NCI-H446 treated with DMSO at 0.1 percent for 48 hours (cell line): Measurements from ENCODE around the gene HOOK2.
A peak's percentile ranks its signal among the peaks of the same experiment; 100 is the strongest.
"Not testable (repeated sequence)": the region's sequence is repeated elsewhere in the genome, so short reads cannot be mapped to it uniquely, and the experiment has no call there.

Source experiments
- DNase-seq: peaks from one replicate; lab custom pipeline; 2025; lab: John Stamatoyannopoulos, UW

The HOOK2 gene

GRCh38 chr19:12752056-12752781 is 23.1 kb downstream of the HOOK2 start:
- no peak for DNase-seq

- DNase-seq = no peak
Measured at GRCh38 chr19:12751635-12752034, 23.7 kb downstream of the HOOK2 start, which contains the start of gene BEST2. TSS of gene BEST2 (plus strand) at chr19:12751791. CDS start at chr19:12752593, 802 bp downstream.

- no peak for DNase-seq
Measured at GRCh38 chr19:12750851-12751250, 24.5 kb downstream of the HOOK2 start.

- DNase-seq = peak; percentile 36
Measured at GRCh38 chr19:12749938-12750521, 25.3 kb downstream of the HOOK2 start.

- DNase-seq = no peak
Measured at GRCh38 chr19:12748489-12748888, 26.9 kb downstream of the HOOK2 start.

- no peak for DNase-seq
Measured at GRCh38 chr19:12745166-12745897, 30.0 kb downstream of the HOOK2 start.

- no peak for DNase-seq
Measured at GRCh38 chr19:12737835-12738351, 37.5 kb downstream of the HOOK2 start.

- peak; percentile 100 for DNase-seq
Measured at GRCh38 chr19:12736995-12737834, 38.1 kb downstream of the HOOK2 start, which contains the start of gene GET3. TSS of gene GET3 (plus strand) at chr19:12737497. CDS start at chr19:12737506, 9 bp downstream.

- no peak for DNase-seq
Measured at GRCh38 chr19:12733369-12734214, 41.8 kb downstream of the HOOK2 start.

- no peak for DNase-seq
Measured at GRCh38 chr19:12731337-12731736, 44.0 kb downstream of the HOOK2 start.

GRCh38 chr19:12730064-12730463 is 45.3 kb downstream of the HOOK2 start:
- no peak for DNase-seq

GRCh38 chr19:12727745-12728433 is 47.5 kb downstream of the HOOK2 start:
- no peak for DNase-seq

- DNase-seq = no peak
Measured at GRCh38 chr19:12726988-12727316, 48.4 kb downstream of the HOOK2 start.

GRCh38 chr19:12725612-12726011 is 49.7 kb downstream of the HOOK2 start:
- DNase-seq = not testable (repeated sequence)

- peak; percentile 63 for DNase-seq
Measured at GRCh38 chr19:12723641-12724426, 51.5 kb downstream of the HOOK2 start, which contains the start of gene TNPO2. TSS of gene TNPO2 (minus strand) at chr19:12723932. CDS start at chr19:12720977, 2,955 bp downstream.

GRCh38 chr19:12723381-12723640 is 52.0 kb downstream of the HOOK2 start:
- no peak for DNase-seq

GRCh38 chr19:12722566-12723380 is 52.6 kb downstream of the HOOK2 start:
- DNase-seq = peak; percentile 97

- peak; percentile 13 for DNase-seq
Measured at GRCh38 chr19:12721656-12722565, 53.4 kb downstream of the HOOK2 start.
